H9 (cell line): ENCODE measurements around the gene BAZ2A. TPM values are rescaled to one million over a fixed set of nuclear protein-coding genes. Genes with fewer than 3 reads are reported as not detected.

Experiments used
- DNase-seq: peaks from one replicate; pipeline ENCODE4 v3.0.0-alpha.2; 2017
- H2AFZ ChIP-seq: one replicate; pipeline ENCODE4 v1.6.1; 2013; ENCODE audit warnings: mild to moderate bottlenecking, low read length, control low read depth, moderate library complexity
- H2AK5ac ChIP-seq: 2 replicates; pipeline ENCODE4 v1.6.1; 2013; ENCODE audit warnings: low read length, control low read depth, mixed read lengths; ENCODE audit not compliant: insufficient read length
- H2BK120ac ChIP-seq: one replicate; pipeline ENCODE4 v1.6.1; 2013; ENCODE audit warnings: low read depth, mild to moderate bottlenecking, low read length, control low read depth, inconsistent platforms; ENCODE audit not compliant: poor library complexity, severe bottlenecking
- H2BK12ac ChIP-seq: 2 replicates; pipeline ENCODE4 v1.6.1; 2013; ENCODE audit warnings: low read length, control low read depth, mixed read lengths, low read depth; ENCODE audit not compliant: insufficient read length
- H2BK15ac ChIP-seq: 2 replicates; pipeline ENCODE4 v1.6.1; 2013; ENCODE audit warnings: low read depth, low read length, control low read depth
- H2BK20ac ChIP-seq: one replicate; pipeline ENCODE4 v1.6.1; 2013; ENCODE audit warnings: low read depth, mild to moderate bottlenecking, low read length, control low read depth, inconsistent platforms; ENCODE audit not compliant: poor library complexity, severe bottlenecking
- H2BK5ac ChIP-seq: 2 replicates; pipeline ENCODE4 v1.6.1; 2013; ENCODE audit warnings: low read length, control low read depth, mixed read lengths; ENCODE audit not compliant: insufficient read length
- H3K14ac ChIP-seq: 2 replicates; pipeline ENCODE4 v1.6.1; 2013; ENCODE audit warnings: low read length, control low read depth; ENCODE audit not compliant: insufficient read depth
- H3K18ac ChIP-seq: 2 replicates; pipeline ENCODE4 v1.6.1; 2013; ENCODE audit warnings: low read depth, mild to moderate bottlenecking, mixed read lengths, low read length, control low read depth; ENCODE audit not compliant: insufficient read length
- H3K23ac ChIP-seq: 2 replicates; pipeline ENCODE4 v1.6.1; 2013; ENCODE audit warnings: low read length, control low read depth, mixed read lengths, low read depth; ENCODE audit not compliant: insufficient read length
- H3K23me2 ChIP-seq: 2 replicates; pipeline ENCODE4 v1.6.1; 2013; ENCODE audit warnings: low read depth, mild to moderate bottlenecking, mixed read lengths, low read length, control low read depth; ENCODE audit not compliant: insufficient read length, poor library complexity, severe bottlenecking
- H3K27ac ChIP-seq: 2 replicates; pipeline ENCODE4 v1.5.1; 2013; ENCODE audit warnings: low read length, control low read depth, mixed read lengths, low read depth; ENCODE audit not compliant: insufficient read length
- H3K27me3 ChIP-seq: 2 replicates; pipeline ENCODE4 v1.6.1; 2013; ENCODE audit warnings: low read length, control low read depth, inconsistent platforms; ENCODE audit not compliant: insufficient read depth
- H3K4ac ChIP-seq: 2 replicates; pipeline ENCODE4 v1.6.1; 2013; ENCODE audit warnings: low read depth, mild to moderate bottlenecking, control low read depth, inconsistent platforms, low read length, moderate library complexity
- H3K4me1 ChIP-seq: 2 replicates; pipeline ENCODE4 v1.6.1; 2013; ENCODE audit warnings: low read length, control low read depth, inconsistent platforms; ENCODE audit not compliant: insufficient read depth
- H3K4me2 ChIP-seq: 2 replicates; pipeline ENCODE4 v1.6.1; 2013; ENCODE audit warnings: low read length, control low read depth, mixed read lengths; ENCODE audit not compliant: insufficient read length, insufficient read depth
- H3K56ac ChIP-seq: 2 replicates; pipeline ENCODE4 v1.6.1; 2013; ENCODE audit warnings: low read depth, mild to moderate bottlenecking, mixed read lengths, low read length, control low read depth; ENCODE audit not compliant: insufficient read length
- H3K79me1 ChIP-seq: 2 replicates; pipeline ENCODE4 v1.6.1; 2013; ENCODE audit warnings: low read depth, mild to moderate bottlenecking, moderate library complexity, low read length, control low read depth, inconsistent platforms; ENCODE audit not compliant: insufficient read depth, poor library complexity, severe bottlenecking
- H3K79me2 ChIP-seq: 2 replicates; pipeline ENCODE4 v1.6.1; 2013; ENCODE audit warnings: low read length, control low read depth, inconsistent platforms; ENCODE audit not compliant: insufficient read depth
- H3K9ac ChIP-seq: 2 replicates; pipeline ENCODE4 v1.6.1; 2013; ENCODE audit warnings: low read length, control low read depth, mixed read lengths; ENCODE audit not compliant: insufficient read length; ENCODE audit errors: extremely low read depth
- H3K9me3 ChIP-seq: one replicate; pipeline ENCODE4 v1.6.1; 2013; ENCODE audit warnings: low read depth, low read length, inconsistent platforms; ENCODE audit not compliant: control insufficient read depth
- H3T11ph ChIP-seq: one replicate; pipeline ENCODE4 v1.6.1; 2013; ENCODE audit warnings: mild to moderate bottlenecking, low read length, control low read depth, inconsistent platforms
- H4K20me1 ChIP-seq: one replicate; pipeline ENCODE4 v1.6.1; 2013; ENCODE audit not compliant: control insufficient read depth, insufficient read length, insufficient read depth
- H4K5ac ChIP-seq: 2 replicates; pipeline ENCODE4 v1.6.1; 2013; ENCODE audit warnings: low read depth, mild to moderate bottlenecking, mixed read lengths, low read length, control low read depth; ENCODE audit not compliant: insufficient read length
- H4K8ac ChIP-seq: replicated peaks from 2 replicates; pipeline ENCODE4 v1.6.1; 2013; ENCODE audit warnings: low read length, control low read depth, mixed read lengths, low read depth; ENCODE audit not compliant: insufficient read length
- H4K91ac ChIP-seq: 2 replicates; pipeline ENCODE4 v1.6.1; 2013; ENCODE audit warnings: low read depth, mild to moderate bottlenecking, moderate library complexity, mixed read lengths, low read length, control low read depth; ENCODE audit not compliant: insufficient read length
- H3K27ac Mint-ChIP-seq, 3 experiments: 2 replicates in 2 of 3; 3 replicates in 1 of 3; pipeline ENCODE4 v1.8.0; 2020 to 2021; ENCODE audit warnings: mixed read lengths in 3 of 3, mild to moderate bottlenecking in 1 of 3, moderate library complexity in 1 of 3
- H3K27me3 Mint-ChIP-seq: 2 replicates; pipeline ENCODE4 v1.8.0; 2021; ENCODE audit warnings: low read depth, mild to moderate bottlenecking, moderate library complexity, mixed read lengths
- H3K36me3 Mint-ChIP-seq, 3 experiments: 2 replicates in 2 of 3; 3 replicates in 1 of 3; pipeline ENCODE4 v1.8.0; 2020 to 2021; ENCODE audit warnings: low read depth in 3 of 3, mixed read lengths in 3 of 3; ENCODE audit not compliant: insufficient read depth in 1 of 3
- H3K4me1 Mint-ChIP-seq, 2 experiments: 2 replicates each; pipeline ENCODE4 v1.8.0; 2020; ENCODE audit warnings: mixed read lengths in 2 of 2
- H3K4me3 Mint-ChIP-seq, 2 experiments: 2 replicates in 1 of 2; 3 replicates in 1 of 2; pipeline ENCODE4 v1.8.0; 2020 to 2021; ENCODE audit warnings: mild to moderate bottlenecking in 2 of 2, mixed read lengths in 2 of 2, moderate library complexity in 1 of 2
- H3K9me3 Mint-ChIP-seq, 2 experiments: 2 replicates in 1 of 2; 3 replicates in 1 of 2; pipeline ENCODE4 v1.8.0; 2020; ENCODE audit warnings: mild to moderate bottlenecking in 2 of 2, mixed read lengths in 2 of 2, moderate library complexity in 1 of 2
- WGBS: extraction: QIAGEN DNeasy Blood & Tissue Kit; methylation state at CpG from one replicate; pipeline ENCODE4 v1.1.7; 2013; ENCODE audit warnings: missing lambda C conversion rate, low lambda C conversion rate, mixed read lengths; ENCODE audit not compliant: insufficient read length; ENCODE audit errors: extremely low coverage; 5-methylcytosine and 5-hydroxymethylcytosine counted together
- total RNA-seq: library from RNA; stranded (reverse); gene quantifications from 2 replicates; pipeline ENCODE4 v1.2.1, GENCODE V29; 2021
- TF ChIP-seq, protein P1 (sequence below): fragments of 200-600 bp; sonication (generic); conservative IDR thresholded peaks from 3 replicates; pipeline ENCODE4 v1.8.0; 2021; ENCODE audit warnings: antibody characterized with exemption, mild to moderate bottlenecking

The BAZ2A gene
- total RNA-seq, 1 experiment from 2014 or later = 108 TPM

DNA sequence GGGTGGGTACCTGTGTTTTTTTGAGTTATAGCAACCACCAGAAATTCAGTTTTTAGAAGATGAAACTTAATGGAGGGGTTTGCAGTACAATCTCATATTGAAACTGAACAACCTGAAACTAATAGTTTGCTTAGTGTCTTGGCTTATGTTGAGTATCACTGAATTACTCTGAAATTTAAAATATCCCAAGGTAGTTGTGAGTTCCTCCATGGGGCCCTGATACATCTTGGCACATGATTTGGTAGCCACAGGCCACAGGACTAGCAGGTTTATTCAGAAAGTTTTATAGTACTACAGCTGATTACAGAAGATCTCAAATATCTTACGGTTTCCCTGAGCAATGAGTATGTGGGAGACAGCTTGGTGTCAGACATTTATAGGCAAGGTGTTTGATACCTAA is 47.6 kb upstream of the BAZ2A start:
- Mint-ChIP-seq H3K36me3 (peaks cover 19 to 56% (median 38%) of the 10 kb centered on the region in 3 experiments; a peak in 6 of 7 replicates), H3K4me1 (peaks cover 5 to 10% of the 10 kb centered on the region in 2 experiments; a peak in 3 of 4 replicates), H3K27me3 (no peaks in the 10 kb centered on the region), H3K27ac (peak overlapping the region in 1 of 3 experiments; percentile 76; a peak in 1 of 7 replicates), H3K9me3 (no peaks in the 10 kb centered on the region), H3K4me3 (no peak overlapping the region)
- Histone ChIP-seq H2BK120ac (no peak overlapping the region), H2BK15ac (no peak overlapping the region), H3K4me2 (no peak overlapping the region), H2AK5ac (no peak overlapping the region), H3K9ac (no peak overlapping the region), H3T11ph (no peak overlapping the region), H3K18ac (no peak overlapping the region), H3K27ac (no peak overlapping the region), H3K4me1 (no peaks in the 10 kb centered on the region), H3K27me3 (no peaks in the 10 kb centered on the region), H4K91ac (no peak overlapping the region), H3K79me1 (peaks cover 3% of the 10 kb centered on the region), H2AFZ (no peak overlapping the region), H4K8ac (no peak overlapping the region), H2BK12ac (no peak overlapping the region), H3K23me2 (no peaks in the 10 kb centered on the region), H3K9me3 (no peaks in the 10 kb centered on the region), H2BK5ac (no peak overlapping the region), H3K23ac (no peak overlapping the region), H3K4ac (no peak overlapping the region), H3K56ac (no peak overlapping the region), H3K79me2 (peaks cover 64% of the 10 kb centered on the region; the same call in 1 of the 2 replicates), H3K14ac (no peak overlapping the region), H4K5ac (no peak overlapping the region), H4K20me1 (no peaks in the 10 kb centered on the region), H2BK20ac (no peak overlapping the region)
- no CpG with 5 or more reads among the region's 1 CpG for WGBS
- no peak for DNase-seq
- TF ChIP-seq, protein P1, sequence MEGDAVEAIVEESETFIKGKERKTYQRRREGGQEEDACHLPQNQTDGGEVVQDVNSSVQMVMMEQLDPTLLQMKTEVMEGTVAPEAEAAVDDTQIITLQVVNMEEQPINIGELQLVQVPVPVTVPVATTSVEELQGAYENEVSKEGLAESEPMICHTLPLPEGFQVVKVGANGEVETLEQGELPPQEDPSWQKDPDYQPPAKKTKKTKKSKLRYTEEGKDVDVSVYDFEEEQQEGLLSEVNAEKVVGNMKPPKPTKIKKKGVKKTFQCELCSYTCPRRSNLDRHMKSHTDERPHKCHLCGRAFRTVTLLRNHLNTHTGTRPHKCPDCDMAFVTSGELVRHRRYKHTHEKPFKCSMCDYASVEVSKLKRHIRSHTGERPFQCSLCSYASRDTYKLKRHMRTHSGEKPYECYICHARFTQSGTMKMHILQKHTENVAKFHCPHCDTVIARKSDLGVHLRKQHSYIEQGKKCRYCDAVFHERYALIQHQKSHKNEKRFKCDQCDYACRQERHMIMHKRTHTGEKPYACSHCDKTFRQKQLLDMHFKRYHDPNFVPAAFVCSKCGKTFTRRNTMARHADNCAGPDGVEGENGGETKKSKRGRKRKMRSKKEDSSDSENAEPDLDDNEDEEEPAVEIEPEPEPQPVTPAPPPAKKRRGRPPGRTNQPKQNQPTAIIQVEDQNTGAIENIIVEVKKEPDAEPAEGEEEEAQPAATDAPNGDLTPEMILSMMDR = no peak
